Activated naive CD8-positive, alpha-beta T cell (primary cell): ENCODE data around the gene PDSS1.
A peak's percentile ranks its signal among the peaks of the same experiment; 100 is the strongest.

Experiments used
- H3K27ac Mint-ChIP-seq: one replicate; pipeline ENCODE4 v1.8.0; 2021; ENCODE audit warnings: mixed read lengths
- H3K27me3 Mint-ChIP-seq: one replicate; pipeline ENCODE4 v1.8.0; 2021; ENCODE audit warnings: mixed read lengths
- H3K36me3 Mint-ChIP-seq: one replicate; pipeline ENCODE4 v1.8.0; 2021; ENCODE audit warnings: mixed read lengths
- H3K4me1 Mint-ChIP-seq: one replicate; pipeline ENCODE4 v1.8.0; 2021; ENCODE audit warnings: low read depth, mixed read lengths
- H3K4me3 Mint-ChIP-seq: one replicate; pipeline ENCODE4 v1.8.0; 2021; ENCODE audit warnings: mild to moderate bottlenecking, mixed read lengths
- H3K9me3 Mint-ChIP-seq: one replicate; pipeline ENCODE4 v1.8.0; 2021; ENCODE audit warnings: low read depth, mixed read lengths

The PDSS1 gene

GRCh38 chr10:26739071-26739631 lies 41.6 kb downstream of the PDSS1 start:
- H3K9me3 Mint-ChIP-seq: no peaks in the 10 kb centered on the region
- H3K27ac Mint-ChIP-seq: peak overlapping the region; percentile 83
- H3K27me3 Mint-ChIP-seq: no peaks in the 10 kb centered on the region
- H3K36me3 Mint-ChIP-seq: peaks cover 22% of the 10 kb centered on the region
- no peak overlapping the region for H3K4me3 Mint-ChIP-seq
- peaks cover 8% of the 10 kb centered on the region for H3K4me1 Mint-ChIP-seq

GRCh38 chr10:26741368-26741767 lies 43.9 kb downstream of the PDSS1 start:
- Mint-ChIP-seq H3K27me3 (no peaks in the 10 kb centered on the region), H3K4me1 (peaks cover 8% of the 10 kb centered on the region)

DNA sequence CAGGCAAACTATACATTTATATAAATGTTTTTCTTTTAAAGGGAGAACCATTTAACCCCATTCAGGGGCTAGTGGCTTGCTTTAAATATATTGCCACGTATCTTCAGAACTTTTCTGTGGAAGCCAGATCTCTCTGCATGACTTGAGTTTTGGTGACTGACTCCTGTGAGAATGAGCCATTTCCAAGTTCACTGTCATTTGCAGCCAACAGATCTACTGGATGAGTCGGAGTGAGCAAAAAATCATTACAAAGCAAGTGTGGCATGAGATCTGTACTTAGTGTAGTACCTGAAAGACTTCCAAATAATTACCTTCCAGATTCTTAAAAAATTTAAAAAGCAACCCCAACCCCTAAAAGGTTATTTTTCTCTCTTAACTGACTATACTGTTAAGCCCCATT lies 45.6 kb downstream of the PDSS1 start:
- H3K27me3 Mint-ChIP-seq: no peaks in the 10 kb centered on the region
- H3K4me1 Mint-ChIP-seq: peaks cover 4% of the 10 kb centered on the region
- H3K27ac Mint-ChIP-seq: peak overlapping the region; percentile 75
- H3K9me3 Mint-ChIP-seq: no peaks in the 10 kb centered on the region
- no peak overlapping the region for H3K4me3 Mint-ChIP-seq
- H3K36me3 Mint-ChIP-seq: peaks cover 22% of the 10 kb centered on the region

More at GRCh38 chr10:26741368-26741767, 43.9 kb downstream of the PDSS1 start:
- H3K36me3 Mint-ChIP-seq: peaks cover 22% of the 10 kb centered on the region
- no peak overlapping the region for H3K27ac Mint-ChIP-seq
- H3K4me3 Mint-ChIP-seq: no peak overlapping the region
- H3K9me3 Mint-ChIP-seq: no peaks in the 10 kb centered on the region

DNA sequence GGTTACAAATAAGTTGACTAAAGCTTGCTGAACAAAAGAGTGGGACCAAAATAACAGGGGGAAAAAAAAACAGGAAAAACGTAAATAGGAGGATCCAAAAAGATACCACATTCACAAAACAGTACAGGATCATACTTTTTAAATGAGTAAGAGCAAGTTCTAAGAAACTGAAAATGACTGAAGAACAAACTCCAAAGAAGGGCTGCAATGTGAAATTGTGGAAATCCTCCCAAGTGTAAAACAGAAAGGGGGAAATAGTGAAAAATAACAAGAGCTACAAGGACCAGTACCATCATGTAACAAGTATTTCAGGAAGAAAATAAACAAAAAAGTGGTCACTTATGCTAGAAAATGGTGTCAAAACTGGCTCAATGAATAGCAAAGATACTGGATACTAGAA lies 46.3 kb downstream of the PDSS1 start:
- no peaks in the 10 kb centered on the region for H3K27me3 Mint-ChIP-seq
- peak overlapping the region; percentile 75 for H3K27ac Mint-ChIP-seq
- H3K4me3 Mint-ChIP-seq: no peak overlapping the region
- peaks cover 22% of the 10 kb centered on the region for H3K36me3 Mint-ChIP-seq
- H3K4me1 Mint-ChIP-seq: peaks cover 5% of the 10 kb centered on the region
- H3K9me3 Mint-ChIP-seq: no peaks in the 10 kb centered on the region

DNA sequence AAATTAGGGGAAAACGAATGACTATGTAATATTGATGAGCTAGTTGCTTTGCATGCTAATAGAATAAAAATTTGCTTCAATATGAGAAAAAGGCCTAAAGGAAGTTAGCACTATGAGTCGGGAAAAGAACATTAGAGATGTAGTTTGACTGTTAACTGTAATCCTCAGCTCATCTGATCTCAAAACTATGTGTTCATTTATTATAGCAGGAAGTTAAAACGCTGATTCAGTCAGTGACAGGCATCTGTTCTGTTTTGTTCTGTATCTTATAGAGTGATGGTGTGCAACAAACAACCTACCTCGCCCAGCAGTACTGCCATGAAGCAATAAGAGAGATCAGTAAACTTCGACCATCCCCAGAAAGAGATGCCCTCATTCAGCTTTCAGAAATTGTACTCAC lies 48.6 kb downstream of the PDSS1 start:
- peak overlapping the region; percentile 61 for H3K27ac Mint-ChIP-seq
- peaks cover 14% of the 10 kb centered on the region for H3K36me3 Mint-ChIP-seq
- no peak overlapping the region for H3K4me3 Mint-ChIP-seq
- no peaks in the 10 kb centered on the region for H3K27me3 Mint-ChIP-seq
- no peaks in the 10 kb centered on the region for H3K9me3 Mint-ChIP-seq
- H3K4me1 Mint-ChIP-seq: peaks cover 2% of the 10 kb centered on the region

- Mint-ChIP-seq H3K4me1 (peaks cover 3% of the 10 kb centered on the region), H3K9me3 (no peaks in the 10 kb centered on the region), H3K36me3 (peaks cover 3% of the 10 kb centered on the region), H3K27ac (no peak overlapping the region), H3K27me3 (no peaks in the 10 kb centered on the region), H3K4me3 (no peak overlapping the region)
Measured at GRCh38 chr10:26755443-26755903, 58.0 kb downstream of the PDSS1 start.

- H3K9me3 Mint-ChIP-seq: no peaks in the 10 kb centered on the region
- peaks cover 4% of the 10 kb centered on the region for H3K4me1 Mint-ChIP-seq
- no peak overlapping the region for H3K4me3 Mint-ChIP-seq
- H3K27ac Mint-ChIP-seq: no peak overlapping the region
- no peaks in the 10 kb centered on the region for H3K27me3 Mint-ChIP-seq
- peaks cover 7% of the 10 kb centered on the region for H3K36me3 Mint-ChIP-seq
Measured at GRCh38 chr10:26759008-26759407, 61.5 kb downstream of the PDSS1 start.

DNA sequence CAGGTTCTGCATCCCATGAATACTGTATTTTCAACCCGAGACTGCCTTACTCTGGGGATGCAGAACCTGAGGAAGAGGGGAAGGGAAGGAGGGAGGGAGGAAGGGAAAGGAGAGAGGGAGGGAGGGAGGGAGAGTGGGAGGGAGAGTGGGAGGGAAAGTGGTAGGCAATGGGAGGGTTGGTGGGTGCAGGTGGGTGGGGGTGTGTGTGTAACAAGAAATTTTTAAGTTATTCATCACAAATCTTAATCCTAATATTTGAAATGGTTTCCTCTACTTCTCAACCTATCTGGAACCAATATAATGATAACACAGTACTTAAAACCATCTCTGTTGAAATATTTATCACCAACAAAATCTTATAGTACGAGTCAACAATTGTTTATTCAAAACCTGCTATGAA lies 68.0 kb downstream of the PDSS1 start:
- H3K27me3 Mint-ChIP-seq: no peaks in the 10 kb centered on the region
- no peaks in the 10 kb centered on the region for H3K9me3 Mint-ChIP-seq
- peak overlapping the region; percentile 24 for H3K27ac Mint-ChIP-seq
- H3K36me3 Mint-ChIP-seq: peaks cover 5% of the 10 kb centered on the region
- H3K4me3 Mint-ChIP-seq: no peak overlapping the region
- peaks cover 4% of the 10 kb centered on the region for H3K4me1 Mint-ChIP-seq

- H3K4me1 Mint-ChIP-seq: peaks cover 36% of the 10 kb centered on the region
- H3K36me3 Mint-ChIP-seq: peaks cover 3% of the 10 kb centered on the region
- H3K9me3 Mint-ChIP-seq: no peaks in the 10 kb centered on the region
- no peak overlapping the region for H3K27ac Mint-ChIP-seq
- H3K27me3 Mint-ChIP-seq: no peaks in the 10 kb centered on the region
- no peak overlapping the region for H3K4me3 Mint-ChIP-seq
Measured at GRCh38 chr10:26770069-26770468, 72.6 kb downstream of the PDSS1 start.

- Mint-ChIP-seq H3K27ac (peak overlapping the region; percentile 61), H3K4me1 (peaks cover 64% of the 10 kb centered on the region), H3K27me3 (no peaks in the 10 kb centered on the region), H3K4me3 (no peak overlapping the region), H3K9me3 (no peaks in the 10 kb centered on the region), H3K36me3 (peaks cover 3% of the 10 kb centered on the region)
Measured at GRCh38 chr10:26773633-26774032, 76.1 kb downstream of the PDSS1 start.

DNA sequence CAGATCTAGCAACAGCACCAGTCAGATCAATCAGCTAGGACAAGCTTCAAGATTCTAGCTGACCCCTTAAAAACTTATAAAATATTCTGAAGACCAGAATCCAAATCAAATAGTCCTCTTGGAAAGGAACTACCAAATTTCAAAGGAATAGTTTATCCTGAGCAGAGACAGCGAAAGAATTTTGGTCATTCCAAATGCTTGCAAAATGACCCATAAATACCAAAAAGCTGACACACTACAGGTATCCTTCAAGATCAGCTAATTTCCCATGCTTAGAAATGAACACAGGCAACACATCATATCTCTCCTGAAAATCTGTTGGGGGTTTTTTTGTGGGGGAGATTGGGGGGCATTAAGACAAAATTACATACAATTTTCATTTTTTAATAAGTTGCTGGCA lies 78.8 kb downstream of the PDSS1 start:
- Mint-ChIP-seq H3K9me3 (no peaks in the 10 kb centered on the region), H3K4me1 (peaks cover 80% of the 10 kb centered on the region), H3K27me3 (no peaks in the 10 kb centered on the region), H3K27ac (peak overlapping the region; percentile 2), H3K4me3 (no peak overlapping the region), H3K36me3 (no peaks in the 10 kb centered on the region)

- H3K9me3 Mint-ChIP-seq: no peaks in the 10 kb centered on the region
- H3K27ac Mint-ChIP-seq: peak overlapping the region; percentile 66
- H3K27me3 Mint-ChIP-seq: no peaks in the 10 kb centered on the region
- H3K36me3 Mint-ChIP-seq: no peaks in the 10 kb centered on the region
- H3K4me1 Mint-ChIP-seq: peaks cover 84% of the 10 kb centered on the region
- peak overlapping the region; percentile 27 for H3K4me3 Mint-ChIP-seq
Measured at GRCh38 chr10:26777686-26778085, 80.2 kb downstream of the PDSS1 start.

GRCh38 chr10:26779176-26779860 lies 81.8 kb downstream of the PDSS1 start:
- no peaks in the 10 kb centered on the region for H3K27me3 Mint-ChIP-seq
- no peaks in the 10 kb centered on the region for H3K9me3 Mint-ChIP-seq
- no peaks in the 10 kb centered on the region for H3K36me3 Mint-ChIP-seq
- no peak overlapping the region for H3K4me3 Mint-ChIP-seq
- H3K27ac Mint-ChIP-seq: peak overlapping the region; percentile 10
- H3K4me1 Mint-ChIP-seq: peaks cover 89% of the 10 kb centered on the region

- no peaks in the 10 kb centered on the region for H3K36me3 Mint-ChIP-seq
- H3K4me3 Mint-ChIP-seq: peak overlapping the region; percentile 22
- peak overlapping the region; percentile 37 for H3K27ac Mint-ChIP-seq
- H3K27me3 Mint-ChIP-seq: no peaks in the 10 kb centered on the region
- H3K9me3 Mint-ChIP-seq: no peaks in the 10 kb centered on the region
- H3K4me1 Mint-ChIP-seq: peaks cover 88% of the 10 kb centered on the region
Measured at GRCh38 chr10:26780106-26780792, 82.7 kb downstream of the PDSS1 start.

- Mint-ChIP-seq H3K9me3 (no peaks in the 10 kb centered on the region), H3K4me3 (peak overlapping the region; percentile 11)
Measured at GRCh38 chr10:26780793-26781601, 83.5 kb downstream of the PDSS1 start.

More at GRCh38 chr10:26780793-26781601, 83.5 kb downstream of the PDSS1 start:
- Mint-ChIP-seq H3K36me3 (peaks cover 4% of the 10 kb centered on the region), H3K4me1 (peaks cover 86% of the 10 kb centered on the region), H3K27ac (peak overlapping the region; percentile 72), H3K27me3 (no peaks in the 10 kb centered on the region)
